ENCODE data around the gene LMOD3. TPM values are rescaled to one million over a fixed set of nuclear protein-coding genes. Genes with fewer than 3 reads are reported as not detected.
A peak's percentile ranks its signal among the peaks of the same experiment; 100 is the strongest.

The LMOD3 gene
- polyA plus RNA-seq, 3 donors, result not detected

- H3K4me3 Mint-ChIP-seq, result peak overlapping the region in 1 of 2 donors; percentile 26
- peaks cover 49% of the 10 kb centered on the region for H3K79me2 ChIP-seq (ENCODE audit: insufficient read depth, low read length)
- peak overlapping the region in 1 of 3 experiments; percentile 1 for H3K4me3 ChIP-seq (replicated peaks in 1 of 3; ENCODE audit: low read depth in 2 of 3, low read length in 3 of 3)
- TF ChIP-seq CTCF (IDR thresholded peaks at IDR 0.05), result no peak
- H3K4me2 ChIP-seq (replicated peaks; ENCODE audit: extremely low read depth, low read length, poor library complexity, severe bottlenecking), result peak overlapping the region; percentile 22
- H4K20me1 ChIP-seq (ENCODE audit: insufficient read depth, low read length), result peaks cover 49% of the 10 kb centered on the region
- no peak overlapping the region for H2AFZ ChIP-seq (ENCODE audit: insufficient read depth, low read depth, low read length, poor library complexity, severe bottlenecking)
- DNase-seq, result no peak
- peaks cover 37% of the 10 kb centered on the region for H3K4me1 Mint-ChIP-seq
- H3K9me3 ChIP-seq (replicated peaks in 1 of 2; ENCODE audit: control insufficient read depth in 1 of 2, insufficient read depth in 1 of 2, low read length in 2 of 2), result no peaks in the 10 kb centered on the region
- H3K27me3 ChIP-seq (ENCODE audit: control insufficient read depth in 2 of 2, insufficient read depth in 2 of 2, low read length in 2 of 2), result no peaks in the 10 kb centered on the region
- WGBS (ENCODE audit: insufficient coverage), result no CpG with 5 or more reads among the region's 3 CpGs
- peaks cover 0 to 2% (median 0%) of the 10 kb centered on the region in 7 donors for H3K9me3 Mint-ChIP-seq
- H3K9ac ChIP-seq (ENCODE audit: insufficient read depth, low read length, poor library complexity, severe bottlenecking), result no peak overlapping the region
- peaks cover 35 to 60% of the 10 kb centered on the region in 2 donors for H3K36me3 ChIP-seq (replicated peaks in 1 of 2; ENCODE audit: control insufficient read depth in 1 of 2, insufficient read depth in 2 of 2, low read length in 2 of 2)
- H3K27ac ChIP-seq (ENCODE audit: low read depth in 1 of 2, low read length in 2 of 2), result peak overlapping the region in 1 of 2 donors; percentile 47
- peak overlapping the region in 6 of 7 donors; percentile 30 to 81 (median 62) for H3K27ac Mint-ChIP-seq
- peaks cover 35 to 40% of the 10 kb centered on the region in 2 donors for H3K36me3 Mint-ChIP-seq
- intact Hi-C loops (cut with micrococcal nuclease), result no loop called here
- H3K27me3 Mint-ChIP-seq (ENCODE audit: low read depth in 3 of 3), result no peaks in the 10 kb centered on the region
- H3K4me1 ChIP-seq (ENCODE audit: control insufficient read depth in 1 of 2, insufficient read depth in 2 of 2, low read length in 2 of 2), result peaks cover 20 to 30% of the 10 kb centered on the region in 2 donors
Observed at GRCh38 chr3:69105320-69105719, 17.1 kb downstream of the LMOD3 start.

- H3K4me3 Mint-ChIP-seq, result no peak overlapping the region
- intact Hi-C loops (cut with micrococcal nuclease), result no loop called here
- Histone ChIP-seq H3K27ac (ENCODE audit: low read depth in 1 of 2, low read length in 2 of 2) (peak overlapping the region in 1 of 2 donors; percentile 47), H2AFZ (ENCODE audit: insufficient read depth, low read depth, low read length, poor library complexity, severe bottlenecking) (no peak overlapping the region), H4K20me1 (ENCODE audit: insufficient read depth, low read length) (peaks cover 56% of the 10 kb centered on the region), H3K27me3 (ENCODE audit: control insufficient read depth in 2 of 2, insufficient read depth in 2 of 2, low read length in 2 of 2) (no peaks in the 10 kb centered on the region), H3K4me2 (replicated peaks; ENCODE audit: extremely low read depth, low read length, poor library complexity, severe bottlenecking) (no peak overlapping the region), H3K79me2 (ENCODE audit: insufficient read depth, low read length) (peaks cover 57% of the 10 kb centered on the region), H3K4me1 (ENCODE audit: control insufficient read depth in 1 of 2, insufficient read depth in 2 of 2, low read length in 2 of 2) (peaks cover 20 to 38% of the 10 kb centered on the region in 2 donors), H3K36me3 (replicated peaks in 1 of 2; ENCODE audit: control insufficient read depth in 1 of 2, insufficient read depth in 2 of 2, low read length in 2 of 2) (peaks cover 35 to 68% of the 10 kb centered on the region in 2 donors), H3K9me3 (replicated peaks in 1 of 2; ENCODE audit: control insufficient read depth in 1 of 2, insufficient read depth in 1 of 2, low read length in 2 of 2) (no peaks in the 10 kb centered on the region), H3K4me3 (replicated peaks in 1 of 3; ENCODE audit: low read depth in 2 of 3, low read length in 3 of 3) (no peak overlapping the region), H3K9ac (ENCODE audit: insufficient read depth, low read length, poor library complexity, severe bottlenecking) (no peak overlapping the region)
- DNase-seq, result no peak
- no peak for TF ChIP-seq CTCF (IDR thresholded peaks at IDR 0.05)
- H3K36me3 Mint-ChIP-seq, result peaks cover 38 to 46% of the 10 kb centered on the region in 2 donors
- H3K9me3 Mint-ChIP-seq, result peaks cover 0 to 2% (median 0%) of the 10 kb centered on the region in 7 donors
- peaks cover 41% of the 10 kb centered on the region for H3K4me1 Mint-ChIP-seq
- peak overlapping the region in 6 of 7 donors; percentile 7 to 55 (median 42) for H3K27ac Mint-ChIP-seq
- whole genome bisulfite sequencing (ENCODE audit: insufficient coverage), result no CpG with 5 or more reads among the region's 8 CpGs
- no peaks in the 10 kb centered on the region for H3K27me3 Mint-ChIP-seq (ENCODE audit: low read depth in 3 of 3)
Observed at GRCh38 chr3:69104586-69104985, 17.8 kb downstream of the LMOD3 start.
